Activated CD4-positive, alpha-beta memory T cell treated with anti-CD3 and anti-CD28 coated beads, Interleukin-2, amount 10 ng/mL, durations not matched to agents 7 days and 5 days (primary cell): ENCODE results near the gene ALKBH3. TPM values are rescaled to one million over a fixed set of nuclear protein-coding genes. Genes with fewer than 3 reads are reported as not detected.

Experiments
- CTCF ChIA-PET: fragments of 350-600 bp; sonication (Branson Sonifier 250); formaldehyde crosslinking; loops from one replicate; lab custom pipeline; 2021; ENCODE audit warnings: antibody characterized with exemption, inconsistent platforms; lab: Charles Lee
- POLR2A ChIA-PET: fragments of 350-600 bp; sonication (Branson Sonifier 250); formaldehyde crosslinking; loops from one replicate; lab custom pipeline; 2021; ENCODE audit warnings: antibody characterized with exemption; lab: Charles Lee
- DNase-seq: peaks from one replicate; pipeline ENCODE4 v3.0.0-alpha.2; 2020
- H3K27ac Mint-ChIP-seq: one replicate; pipeline ENCODE4 v1.8.0; 2021; ENCODE audit warnings: mild to moderate bottlenecking, mixed read lengths
- H3K27me3 Mint-ChIP-seq: one replicate; pipeline ENCODE4 v1.8.0; 2021; ENCODE audit warnings: mixed read lengths
- H3K36me3 Mint-ChIP-seq: one replicate; pipeline ENCODE4 v1.8.0; 2021; ENCODE audit warnings: low read depth, mixed read lengths
- H3K4me1 Mint-ChIP-seq: one replicate; pipeline ENCODE4 v1.8.0; 2021; ENCODE audit warnings: mixed read lengths
- H3K4me3 Mint-ChIP-seq: one replicate; pipeline ENCODE4 v1.8.0; 2021; ENCODE audit warnings: mild to moderate bottlenecking, mixed read lengths
- H3K9me3 Mint-ChIP-seq: one replicate; pipeline ENCODE4 v1.8.0; 2021; ENCODE audit warnings: mixed read lengths
- total RNA-seq, 2 experiments: library from RNA; stranded (reverse); gene quantifications; one replicate each; pipeline ENCODE4 v1.2.3, GENCODE V29; 2021

Gene ALKBH3
- total RNA-seq, 2 experiments from 2014 or later = 25.4 to 32.0 TPM

GRCh38 chr11:43952401-43953342 is 72.0 kb downstream of the ALKBH3 start:
- Mint-ChIP-seq H3K4me1 (peaks cover 2% of the 10 kb centered on the region), H3K9me3 (no peaks in the 10 kb centered on the region), H3K27ac (no peak overlapping the region), H3K36me3 (no peaks in the 10 kb centered on the region), H3K27me3 (peaks cover 32% of the 10 kb centered on the region), H3K4me3 (no peak overlapping the region)
- ChIA-PET POLR2A (no interaction called here), CTCF (no interaction called here)
- DNase-seq = no peak

GRCh38 chr11:43953521-43953920 is 72.9 kb downstream of the ALKBH3 start:
- no peaks in the 10 kb centered on the region for H3K36me3 Mint-ChIP-seq

GRCh38 chr11:43954241-43954640 is 73.6 kb downstream of the ALKBH3 start:
- no peak overlapping the region for H3K4me3 Mint-ChIP-seq
- H3K36me3 Mint-ChIP-seq = no peaks in the 10 kb centered on the region
- H3K9me3 Mint-ChIP-seq = no peaks in the 10 kb centered on the region
- DNase-seq = no peak
- peaks cover 28% of the 10 kb centered on the region for H3K27me3 Mint-ChIP-seq
- CTCF ChIA-PET = interaction anchor here (0.7 to 1.4 kb wide), 2 partner anchors 9 to 364 kb away, joined by 3 to 5 read pairs; no protein-coding TSS in a partner anchor
- peaks cover 2% of the 10 kb centered on the region for H3K4me1 Mint-ChIP-seq
- H3K27ac Mint-ChIP-seq = no peak overlapping the region
- POLR2A ChIA-PET = no interaction called here

More at GRCh38 chr11:43953521-43953920, 72.9 kb downstream of the ALKBH3 start:
- no peak overlapping the region for H3K27ac Mint-ChIP-seq
- peaks cover 2% of the 10 kb centered on the region for H3K4me1 Mint-ChIP-seq
- no peak overlapping the region for H3K4me3 Mint-ChIP-seq
- DNase-seq = no peak
- H3K27me3 Mint-ChIP-seq = peaks cover 32% of the 10 kb centered on the region
- CTCF ChIA-PET = no interaction called here
- no peaks in the 10 kb centered on the region for H3K9me3 Mint-ChIP-seq
- POLR2A ChIA-PET = no interaction called here

- CTCF ChIA-PET = interaction anchor here (1.4 kb wide), 1 partner anchor 10 kb away, joined by 5 read pairs; no protein-coding TSS in a partner anchor
- H3K9me3 Mint-ChIP-seq = no peaks in the 10 kb centered on the region
- POLR2A ChIA-PET = no interaction called here
- DNase-seq = no peak
- no peak overlapping the region for H3K27ac Mint-ChIP-seq
- no peaks in the 10 kb centered on the region for H3K36me3 Mint-ChIP-seq
- H3K27me3 Mint-ChIP-seq = peaks cover 18% of the 10 kb centered on the region
- H3K4me3 Mint-ChIP-seq = no peak overlapping the region
- H3K4me1 Mint-ChIP-seq = peaks cover 2% of the 10 kb centered on the region
Measured at GRCh38 chr11:43955381-43956118, 74.9 kb downstream of the ALKBH3 start.

- H3K27ac Mint-ChIP-seq = no peak overlapping the region
- POLR2A ChIA-PET = no interaction called here
- H3K4me3 Mint-ChIP-seq = no peak overlapping the region
Measured at GRCh38 chr11:43957571-43957970, 76.9 kb downstream of the ALKBH3 start.

GRCh38 chr11:43959321-43959995 is 78.8 kb downstream of the ALKBH3 start:
- ChIA-PET POLR2A (no interaction called here), CTCF (no interaction called here)

More at GRCh38 chr11:43957571-43957970, 76.9 kb downstream of the ALKBH3 start:
- Mint-ChIP-seq H3K9me3 (no peaks in the 10 kb centered on the region), H3K27me3 (peaks cover 25% of the 10 kb centered on the region), H3K36me3 (no peaks in the 10 kb centered on the region), H3K4me1 (peaks cover 2% of the 10 kb centered on the region)
- no peak for DNase-seq
- CTCF ChIA-PET = no interaction called here

GRCh38 chr11:43962383-43963278 is 82.0 kb downstream of the ALKBH3 start:
- Mint-ChIP-seq H3K27me3 (peaks cover 23% of the 10 kb centered on the region), H3K4me3 (no peak overlapping the region), H3K27ac (no peak overlapping the region), H3K9me3 (no peaks in the 10 kb centered on the region), H3K4me1 (no peaks in the 10 kb centered on the region), H3K36me3 (no peaks in the 10 kb centered on the region)
- ChIA-PET POLR2A (no interaction called here), CTCF (no interaction called here)
- DNase-seq = no peak

More at GRCh38 chr11:43959321-43959995, 78.8 kb downstream of the ALKBH3 start:
- Mint-ChIP-seq H3K4me1 (no peaks in the 10 kb centered on the region), H3K9me3 (no peaks in the 10 kb centered on the region), H3K27me3 (peaks cover 22% of the 10 kb centered on the region), H3K36me3 (no peaks in the 10 kb centered on the region), H3K27ac (no peak overlapping the region), H3K4me3 (no peak overlapping the region)
- DNase-seq = no peak

GRCh38 chr11:43963279-43963620 is 82.6 kb downstream of the ALKBH3 start:
- no peak for DNase-seq
- H3K9me3 Mint-ChIP-seq = no peaks in the 10 kb centered on the region

GRCh38 chr11:43967661-43968060 is 87.0 kb downstream of the ALKBH3 start:
- Mint-ChIP-seq H3K4me1 (no peaks in the 10 kb centered on the region), H3K9me3 (no peaks in the 10 kb centered on the region), H3K27ac (no peak overlapping the region)

More at GRCh38 chr11:43963279-43963620, 82.6 kb downstream of the ALKBH3 start:
- H3K4me3 Mint-ChIP-seq = no peak overlapping the region
- H3K27ac Mint-ChIP-seq = no peak overlapping the region
- ChIA-PET POLR2A (no interaction called here), CTCF (no interaction called here)
- H3K27me3 Mint-ChIP-seq = peaks cover 28% of the 10 kb centered on the region
- H3K4me1 Mint-ChIP-seq = no peaks in the 10 kb centered on the region
- H3K36me3 Mint-ChIP-seq = no peaks in the 10 kb centered on the region

GRCh38 chr11:43968719-43969118 is 88.1 kb downstream of the ALKBH3 start:
- Mint-ChIP-seq H3K4me3 (no peak overlapping the region), H3K36me3 (no peaks in the 10 kb centered on the region), H3K27ac (no peak overlapping the region), H3K9me3 (no peaks in the 10 kb centered on the region), H3K27me3 (peaks cover 25% of the 10 kb centered on the region), H3K4me1 (no peaks in the 10 kb centered on the region)
- DNase-seq = no peak
- CTCF ChIA-PET = no interaction called here
- POLR2A ChIA-PET = no interaction called here

More at GRCh38 chr11:43967661-43968060, 87.0 kb downstream of the ALKBH3 start:
- DNase-seq = no peak
- Mint-ChIP-seq H3K27me3 (peaks cover 25% of the 10 kb centered on the region), H3K4me3 (no peak overlapping the region), H3K36me3 (no peaks in the 10 kb centered on the region)
- CTCF ChIA-PET = no interaction called here
- POLR2A ChIA-PET = no interaction called here

- ChIA-PET POLR2A (no interaction called here), CTCF (no interaction called here)
- no peaks in the 10 kb centered on the region for H3K4me1 Mint-ChIP-seq
- H3K27ac Mint-ChIP-seq = no peak overlapping the region
- no peak overlapping the region for H3K4me3 Mint-ChIP-seq
- no peaks in the 10 kb centered on the region for H3K36me3 Mint-ChIP-seq
- H3K27me3 Mint-ChIP-seq = peaks cover 23% of the 10 kb centered on the region
- H3K9me3 Mint-ChIP-seq = peaks cover under 1% of the 10 kb centered on the region
- DNase-seq = no peak
Measured at GRCh38 chr11:43969543-43969942, 88.9 kb downstream of the ALKBH3 start.
